ENCODE results near the gene GZMH. TPM values are rescaled to one million over a fixed set of nuclear protein-coding genes. Genes with fewer than 3 reads are reported as not detected.
"Not testable (repeated sequence)": the region's sequence is repeated elsewhere in the genome, so short reads cannot be mapped to it uniquely, and the experiment has no call there.

Gene GZMH
- total RNA-seq, 1 donor from 2014 or later: not detected

- no peak for DNase-seq (ENCODE audit: low spot score in 2 of 2)
- no peak for FAIRE-seq
Measured at GRCh38 chr14:24597403-24597802, 12.1 kb downstream of the GZMH start.

GRCh38 chr14:24595073-24595808 lies 14.2 kb downstream of the GZMH start:
- no peak for FAIRE-seq
- no peak for DNase-seq (ENCODE audit: low spot score in 2 of 2)

GRCh38 chr14:24591004-24591403 lies 18.5 kb downstream of the GZMH start:
- not testable (repeated sequence) for DNase-seq (ENCODE audit: low spot score in 2 of 2); FAIRE-seq

- not testable (repeated sequence) for FAIRE-seq
Measured at GRCh38 chr14:24584402-24584801, 25.1 kb downstream of the GZMH start.

GRCh38 chr14:24578558-24578957 lies 30.9 kb downstream of the GZMH start:
- DNase-seq (ENCODE audit: low spot score in 2 of 2): no peak
- no peak for FAIRE-seq

More at GRCh38 chr14:24584402-24584801, 25.1 kb downstream of the GZMH start:
- not testable (repeated sequence) for DNase-seq (ENCODE audit: low spot score in 2 of 2)

- no peak for DNase-seq (ENCODE audit: low spot score in 2 of 2)
- FAIRE-seq: no peak
Measured at GRCh38 chr14:24576771-24577170, 32.7 kb downstream of the GZMH start.

- DNase-seq (ENCODE audit: low spot score in 2 of 2) (no peak), FAIRE-seq (no peak)
Measured at GRCh38 chr14:24576182-24576581, 33.3 kb downstream of the GZMH start, which contains the start of gene CTSG. Gene CTSG (minus strand): TSS chr14:24576250. CDS start chr14:24576223, 27 bp downstream.

- FAIRE-seq: no peak
Measured at GRCh38 chr14:24574206-24574774, 35.2 kb downstream of the GZMH start.

GRCh38 chr14:24566318-24566717 lies 43.2 kb downstream of the GZMH start:
- FAIRE-seq (no peak), DNase-seq (ENCODE audit: low spot score in 2 of 2) (no peak)

More at GRCh38 chr14:24574206-24574774, 35.2 kb downstream of the GZMH start:
- no peak for DNase-seq (ENCODE audit: low spot score in 2 of 2)

- DNase-seq (ENCODE audit: low spot score in 2 of 2) (no peak), FAIRE-seq (no peak)
Measured at GRCh38 chr14:24565766-24566165, 43.7 kb downstream of the GZMH start.

GRCh38 chr14:24563505-24563904 lies 46.0 kb downstream of the GZMH start:
- no peak for DNase-seq (ENCODE audit: low spot score in 2 of 2)
- FAIRE-seq: no peak

- no peak for FAIRE-seq
- no peak for DNase-seq (ENCODE audit: low spot score in 2 of 2)
Measured at GRCh38 chr14:24556756-24557155, 52.7 kb downstream of the GZMH start.

Other genes starting within 250 kb of the GZMH start
- 2.9 TPM for gene NFATC4, start 241.5 kb downstream of the GZMH start, total RNA-seq
- 9.8 TPM for gene NYNRIN, start 210.7 kb downstream of the GZMH start, total RNA-seq
- gene CBLN3, start 180.0 kb downstream of the GZMH start, total RNA-seq: not detected
- gene KHNYN, start 179.7 kb downstream of the GZMH start, total RNA-seq: 13.9 TPM
- 16.3 TPM for gene SDR39U1, start 166.9 kb downstream of the GZMH start, total RNA-seq
- gene CMA1, start 101.4 kb downstream of the GZMH start, total RNA-seq: not detected
- not detected for gene CTSG, start 33.4 kb downstream of the GZMH start, total RNA-seq
- not detected for gene GZMB, start 24.5 kb upstream of the GZMH start, total RNA-seq